Common myeloid progenitor, CD34-positive (primary cell): ENCODE results near the gene KBTBD12.

ENCODE experiments used
- CTCF ChIA-PET: fragments of 350-600 bp; sonication (Branson Sonifier 250); formaldehyde crosslinking; loops from one replicate; lab custom pipeline; 2021; ENCODE audit warnings: antibody characterized with exemption; lab: Charles Lee
- POLR2A ChIA-PET: fragments of 350-600 bp; sonication (Branson Sonifier 250); formaldehyde crosslinking; loops from one replicate; lab custom pipeline; 2021; ENCODE audit warnings: antibody characterized with exemption; lab: Charles Lee
- DNase-seq, 3 donors: peaks; one replicate each; pipeline versions ENCODE4 v3.0.0 to v3.0.0-alpha.2; 2013
- H3K27ac ChIP-seq, 2 experiments: 1 replicate in 1 of 2; 2 replicates in 1 of 2; pipeline ENCODE4 v1.7.0; 2013; ENCODE audit warnings: inconsistent platforms in 2 of 2, low read length in 2 of 2, mild to moderate bottlenecking in 2 of 2, low read depth in 1 of 2, moderate library complexity in 1 of 2; ENCODE audit not compliant: severe bottlenecking in 2 of 2, insufficient read depth in 1 of 2, poor library complexity in 1 of 2
- H3K27me3 ChIP-seq, 5 experiments: replicated peaks in 2 of 5; 1 replicate in 3 of 5; 2 replicates in 2 of 5; pipeline versions ENCODE4 v1.6.1 to v1.7.0; 2013; ENCODE audit warnings: low read length in 4 of 5, mild to moderate bottlenecking in 2 of 5, moderate library complexity in 2 of 5, inconsistent platforms in 1 of 5; ENCODE audit not compliant: insufficient read depth in 5 of 5, control insufficient read depth in 4 of 5
- H3K36me3 ChIP-seq, 4 experiments: 1 replicate in 2 of 4; 2 replicates in 2 of 4; pipeline versions ENCODE4 v1.6.1 to v1.7.0; 2013; ENCODE audit warnings: low read length in 3 of 4, control low read depth in 1 of 4, mild to moderate bottlenecking in 1 of 4; ENCODE audit not compliant: control insufficient read depth in 4 of 4, insufficient read depth in 4 of 4
- H3K4me1 ChIP-seq, 4 experiments: 1 replicate in 3 of 4; 2 replicates in 1 of 4; pipeline versions ENCODE4 v1.6.1 to v1.7.1; 2013; ENCODE audit warnings: low read length in 3 of 4, mild to moderate bottlenecking in 3 of 4, control low read depth in 1 of 4, inconsistent platforms in 1 of 4, moderate library complexity in 1 of 4; ENCODE audit not compliant: control insufficient read depth in 4 of 4, insufficient read depth in 4 of 4; ENCODE audit errors: control extremely low read depth in 1 of 4
- H3K4me3 ChIP-seq, 7 experiments: 1 replicate in 4 of 7; 2 replicates in 3 of 7; pipeline versions ENCODE4 v1.5.1 to v1.7.0; 2013; ENCODE audit warnings: mild to moderate bottlenecking in 7 of 7, low read length in 6 of 7, moderate library complexity in 6 of 7, inconsistent platforms in 2 of 7, low read depth in 2 of 7, control low read depth in 1 of 7; ENCODE audit not compliant: insufficient read depth in 4 of 7, control insufficient read depth in 1 of 7; ENCODE audit errors: extremely low read depth in 1 of 7
- H3K9me3 ChIP-seq, 5 experiments: 1 replicate in 4 of 5; 2 replicates in 1 of 5; pipeline versions ENCODE4 v1.6.1 to v1.7.1; 2013; ENCODE audit warnings: low read length in 4 of 5, mild to moderate bottlenecking in 2 of 5, inconsistent platforms in 1 of 5, low read depth in 1 of 5, moderate library complexity in 1 of 5; ENCODE audit not compliant: control insufficient read depth in 4 of 5, insufficient read depth in 2 of 5; ENCODE audit errors: control extremely low read depth in 1 of 5
- WGBS: methylation state at CpG from one replicate; pipeline ENCODE4 v1.1.5; 2013; ENCODE audit not compliant: insufficient coverage; 5-methylcytosine and 5-hydroxymethylcytosine counted together

Gene KBTBD12

DNA sequence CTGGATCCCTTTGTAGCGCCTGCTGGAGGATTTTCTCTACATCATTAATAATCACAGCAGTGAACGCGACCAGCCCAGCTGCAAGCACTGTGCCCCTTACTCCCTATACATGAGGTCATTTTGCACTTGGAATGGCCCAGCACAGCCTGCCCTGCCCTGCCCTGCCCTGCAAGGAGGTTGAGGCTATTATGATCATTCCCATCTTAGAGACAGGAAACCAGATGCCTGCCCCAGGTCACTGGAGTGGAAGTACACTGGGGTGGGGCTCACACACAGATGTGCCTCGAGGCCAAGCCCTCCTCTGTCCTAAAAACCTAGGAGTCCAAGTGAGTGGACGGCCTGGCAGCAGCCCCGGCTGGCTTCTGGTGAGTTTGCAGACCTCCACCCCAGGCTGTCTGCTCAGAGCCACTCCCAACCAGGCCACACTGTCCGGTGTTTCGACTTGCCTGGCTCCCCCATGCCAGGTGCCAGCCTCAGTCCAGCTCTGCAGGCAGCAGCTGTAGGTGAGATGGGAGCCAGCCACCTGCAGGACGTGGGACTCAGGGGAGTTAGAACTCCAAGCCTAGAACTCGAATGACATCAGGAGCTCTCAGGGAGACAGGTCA is 106.8 kb downstream of the KBTBD12 start:
- POLR2A ChIA-PET, result interaction anchor here (0.6 kb wide), 1 partner anchor 411 kb away, joined by 3 read pairs; no protein-coding TSS in a partner anchor

GRCh38 chr3:128033102-128033501 is 118.1 kb downstream of the KBTBD12 start:
- no peak overlapping the region for H3K4me3 ChIP-seq
- H3K36me3 ChIP-seq, result no peaks in the 10 kb centered on the region
- no peak for DNase-seq
- no peak overlapping the region for H3K27ac ChIP-seq
- no peaks in the 10 kb centered on the region for H3K9me3 ChIP-seq
- ChIA-PET POLR2A (no interaction called here), CTCF (interaction anchor here (1.9 to 2.3 kb wide), 2 partner anchors 9 to 12 kb away, joined by 6 read pairs; no protein-coding TSS in a partner anchor)
- H3K27me3 ChIP-seq, result no peaks in the 10 kb centered on the region
- H3K4me1 ChIP-seq, result no peaks in the 10 kb centered on the region

More for the DNA sequence above, 106.8 kb downstream of the KBTBD12 start:
- CTCF ChIA-PET, result interaction anchor here (0.7 kb wide), 1 partner anchor 8 kb away, joined by 3 read pairs; no protein-coding TSS in a partner anchor
- Histone ChIP-seq H3K9me3 (no peaks in the 10 kb centered on the region), H3K27me3 (peaks cover 0 to 12% (median 0%) of the 10 kb centered on the region in 5 experiments), H3K4me1 (no peaks in the 10 kb centered on the region), H3K27ac (no peak overlapping the region), H3K36me3 (no peaks in the 10 kb centered on the region), H3K4me3 (no peak overlapping the region)
- 88% methylated on average over 7 of the region's 10 CpGs for WGBS
- DNase-seq, result no peak

DNA sequence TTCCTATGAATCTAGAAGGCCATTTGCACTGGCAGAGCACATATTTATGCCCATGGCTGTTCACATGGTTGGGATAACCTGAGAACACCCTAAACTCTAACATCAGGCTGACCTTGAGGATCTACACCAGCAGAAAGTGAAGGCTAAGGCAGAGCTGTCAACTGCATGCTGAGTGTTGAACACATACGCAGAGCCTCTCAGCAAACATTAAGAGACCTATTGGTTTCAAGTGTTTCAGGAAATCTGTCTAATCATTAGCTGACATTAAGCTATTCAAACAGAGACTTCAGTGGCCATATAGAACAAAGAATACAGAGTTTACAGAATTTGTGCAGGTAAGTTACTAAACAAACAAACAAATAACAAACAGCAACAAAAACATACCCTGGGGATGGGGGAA is 121.1 kb downstream of the KBTBD12 start:
- ChIA-PET POLR2A (interaction anchor here (0.6 to 0.8 kb wide), 2 partner anchors 29 to 34 kb away, joined by 3 to 5 read pairs; no protein-coding TSS in a partner anchor), CTCF (interaction anchor here (0.7 kb wide), 1 partner anchor 51 kb away, joined by 3 read pairs; no protein-coding TSS in a partner anchor)
- H3K9me3 ChIP-seq, result no peaks in the 10 kb centered on the region
- no peaks in the 10 kb centered on the region for H3K27me3 ChIP-seq
- H3K4me1 ChIP-seq, result no peaks in the 10 kb centered on the region
- no CpG with 5 or more reads among the region's 1 CpG for WGBS
- H3K4me3 ChIP-seq, result no peak overlapping the region
- H3K27ac ChIP-seq, result no peak overlapping the region
- no peak for DNase-seq
- H3K36me3 ChIP-seq, result no peaks in the 10 kb centered on the region
